SW480 (cell line): ENCODE data around the gene ALDH16A1.
"Not testable (repeated sequence)": the region's sequence is repeated elsewhere in the genome, so short reads cannot be mapped to it uniquely, and the experiment has no call there.

Experiments
- DNase-seq: peaks from one replicate; pipeline ENCODE4 v3.0.0-alpha.2; 2016; ENCODE audit warnings: low spot score

ALDH16A1 gene

GRCh38 chr19:49441210-49441959 lies 11.6 kb upstream of the ALDH16A1 start, which contains the start of gene SLC17A7:
Gene SLC17A7 (minus strand): TSS chr19:49441527. CDS start chr19:49441379, 148 bp downstream.
- DNase-seq: peak; percentile 72

- no peak for DNase-seq
These were observed 11.1 kb upstream of the ALDH16A1 start for GRCh38 chr19:49441960-49442350.

- DNase-seq: peak; percentile 65
These were observed 10.7 kb upstream of the ALDH16A1 start for GRCh38 chr19:49442354-49442753.

- peak; percentile 93 for DNase-seq
These were observed 10.2 kb upstream of the ALDH16A1 start for GRCh38 chr19:49442771-49443365.

GRCh38 chr19:49443366-49444099 lies 9.5 kb upstream of the ALDH16A1 start:
- peak; percentile 98 for DNase-seq

- DNase-seq: not testable (repeated sequence)
These were observed 8.8 kb upstream of the ALDH16A1 start for GRCh38 chr19:49444100-49444700.

- DNase-seq: no peak
These were observed 7.0 kb upstream of the ALDH16A1 start for GRCh38 chr19:49445997-49446396.

DNA sequence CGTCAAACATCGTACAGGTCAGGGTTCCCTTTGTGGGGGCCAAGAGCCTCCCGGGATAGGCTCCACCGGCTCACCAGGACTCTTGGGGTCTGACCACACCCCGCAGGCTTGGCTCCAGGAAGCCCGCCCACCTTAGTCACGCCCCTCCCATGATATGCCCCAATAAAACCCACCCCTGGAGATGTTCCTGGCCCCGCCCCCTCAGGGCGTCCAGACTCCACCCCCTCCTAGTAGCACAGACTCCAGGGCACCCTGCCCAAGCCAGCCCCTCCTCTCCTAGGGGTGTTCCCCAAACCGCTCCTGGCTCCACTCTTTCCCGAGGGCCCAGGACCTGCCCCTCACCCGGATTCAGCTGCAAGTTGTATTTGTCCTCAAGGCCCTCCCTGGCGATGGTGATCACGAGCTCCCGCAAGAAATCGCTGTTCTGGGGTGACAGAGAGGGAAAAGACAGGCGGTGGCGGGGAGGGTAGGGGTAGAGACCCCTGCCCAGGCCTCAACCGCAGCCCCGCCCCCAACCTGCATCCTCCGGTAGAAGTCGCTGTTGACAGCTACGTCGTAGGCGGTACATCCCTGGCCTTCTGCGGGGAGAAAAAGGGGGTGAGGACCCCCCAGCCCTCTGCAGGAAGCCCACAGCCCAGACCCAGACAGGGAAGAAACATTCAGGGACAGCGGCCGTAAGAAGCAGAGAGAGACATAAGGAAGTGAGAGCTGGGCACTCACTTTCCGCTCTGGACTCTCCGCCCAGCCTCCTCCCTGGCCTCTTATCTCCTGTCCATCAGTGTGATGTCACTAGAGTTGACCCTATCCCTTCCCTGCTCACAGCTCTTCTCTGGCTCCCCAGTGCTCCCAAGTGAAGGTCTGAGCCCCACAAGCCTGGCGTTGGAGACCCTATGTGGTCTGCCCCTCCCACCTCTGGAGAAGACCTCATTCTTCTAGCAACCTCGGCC lies 5.3 kb upstream of the ALDH16A1 start:
- DNase-seq: peak; percentile 52

GRCh38 chr19:49448432-49448786 lies 4.6 kb upstream of the ALDH16A1 start:
- no peak for DNase-seq

DNA sequence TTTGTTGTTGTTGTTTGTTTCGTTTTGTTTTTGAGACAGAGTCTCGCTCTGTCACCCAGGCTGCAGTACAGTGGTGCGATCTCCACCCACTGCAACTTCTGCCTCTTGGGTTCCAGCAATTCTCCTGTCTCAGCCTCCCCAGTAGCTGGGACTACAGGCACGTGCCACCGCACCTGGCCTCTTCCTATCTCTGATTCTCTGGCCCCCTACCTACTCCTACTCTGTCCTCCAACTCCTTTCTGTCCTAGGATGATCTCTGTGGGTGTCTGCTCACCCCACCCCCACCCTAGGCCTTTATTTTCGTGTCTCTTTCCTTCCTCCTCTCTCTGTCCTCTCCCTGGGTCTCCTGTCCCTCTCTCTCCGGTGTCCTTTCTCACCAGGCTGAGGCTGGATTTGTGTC lies 2.6 kb upstream of the ALDH16A1 start:
- no peak for DNase-seq

DNA sequence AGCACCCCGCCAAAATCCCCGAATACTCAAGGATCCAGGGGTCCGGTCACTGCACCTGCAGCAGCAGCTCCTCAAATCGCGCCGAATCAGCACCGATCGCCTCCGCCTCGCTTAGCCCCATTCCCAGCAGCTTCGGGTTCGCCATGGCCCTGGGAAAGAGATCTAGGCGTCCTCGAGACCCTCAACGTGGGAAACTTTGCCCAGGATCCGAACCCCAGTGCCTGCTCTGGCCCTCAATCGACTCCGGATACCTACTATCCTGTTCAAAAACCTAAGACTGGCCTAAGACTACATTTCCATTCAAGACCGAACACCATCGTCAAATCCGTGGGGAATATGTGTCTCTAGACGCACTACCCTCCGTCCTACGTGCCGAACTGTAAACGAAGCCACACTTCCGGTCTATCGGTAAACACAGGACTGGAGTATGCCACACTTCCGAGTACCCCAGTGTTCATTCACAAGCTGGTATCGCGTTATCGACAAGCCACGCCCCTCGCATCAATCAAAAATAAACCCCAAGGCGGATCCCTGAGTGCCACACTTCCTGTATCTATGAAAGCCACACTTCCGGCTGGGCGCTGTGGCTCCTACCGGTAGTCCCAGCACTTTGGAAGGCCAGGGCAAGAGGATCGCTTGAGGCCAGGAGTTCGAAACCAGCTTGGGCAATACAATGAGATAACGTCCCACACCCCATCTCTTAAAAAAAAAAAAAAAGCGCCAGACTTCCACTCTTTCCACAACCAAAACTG lies 1.4 kb upstream of the ALDH16A1 start, which contains the start of gene PIH1D1:
Gene PIH1D1, minus strand, starts transcription at position 385 of the 752 bp plus-strand sequence. Its CDS starts 240 bp downstream, at position 145.
- peak; percentile 100 for DNase-seq

GRCh38 chr19:49453757-49454240 lies 774 bp downstream of the ALDH16A1 start:
- DNase-seq: no peak

GRCh38 chr19:49455773-49456172 lies 2.7 kb downstream of the ALDH16A1 start:
- DNase-seq: no peak

DNA sequence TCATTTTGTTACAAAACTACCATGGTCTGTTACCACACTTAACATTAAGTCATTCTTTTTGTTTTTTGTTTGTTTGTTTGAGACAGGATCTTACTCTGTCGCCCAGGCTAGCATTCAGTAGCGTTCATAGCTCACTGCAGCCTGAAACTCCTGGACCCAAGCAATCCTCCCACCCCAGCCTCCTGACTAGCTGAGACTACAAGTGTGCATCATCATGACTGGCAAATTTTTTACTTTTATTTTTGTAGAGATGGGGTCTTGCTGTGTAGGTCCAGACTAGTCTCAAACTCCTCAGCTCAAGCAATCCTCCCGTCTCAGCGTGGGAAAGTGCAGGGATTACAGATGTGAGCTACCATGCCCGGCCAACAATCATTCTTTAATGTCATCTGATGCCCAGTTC lies 3.3 kb downstream of the ALDH16A1 start:
- no peak for DNase-seq

- no peak for DNase-seq
These were observed 5.5 kb downstream of the ALDH16A1 start for GRCh38 chr19:49458567-49458903.

GRCh38 chr19:49459388-49459787 lies 6.4 kb downstream of the ALDH16A1 start:
- DNase-seq: no peak

DNA sequence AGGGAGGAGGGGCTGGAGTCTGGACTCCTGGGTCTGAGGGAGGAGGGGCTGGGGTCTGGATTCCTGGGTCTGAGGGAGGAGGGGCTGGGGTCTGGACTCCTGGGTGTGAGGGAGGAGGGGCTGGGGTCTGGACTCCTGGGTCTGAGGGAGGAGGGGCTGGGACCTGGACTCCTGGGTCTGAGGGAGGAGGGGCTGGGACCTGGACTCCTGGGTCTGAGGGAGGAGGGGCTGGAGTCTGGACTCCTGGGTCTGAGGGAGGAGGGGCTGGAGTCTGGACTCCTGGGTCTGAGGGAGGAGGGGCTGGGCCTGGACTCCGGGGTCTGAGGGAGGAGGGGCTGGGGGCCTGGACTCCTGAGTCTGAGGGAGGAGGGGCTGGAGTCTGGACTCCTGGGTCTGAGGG lies 8.1 kb downstream of the ALDH16A1 start:
- not testable (repeated sequence) for DNase-seq

DNA sequence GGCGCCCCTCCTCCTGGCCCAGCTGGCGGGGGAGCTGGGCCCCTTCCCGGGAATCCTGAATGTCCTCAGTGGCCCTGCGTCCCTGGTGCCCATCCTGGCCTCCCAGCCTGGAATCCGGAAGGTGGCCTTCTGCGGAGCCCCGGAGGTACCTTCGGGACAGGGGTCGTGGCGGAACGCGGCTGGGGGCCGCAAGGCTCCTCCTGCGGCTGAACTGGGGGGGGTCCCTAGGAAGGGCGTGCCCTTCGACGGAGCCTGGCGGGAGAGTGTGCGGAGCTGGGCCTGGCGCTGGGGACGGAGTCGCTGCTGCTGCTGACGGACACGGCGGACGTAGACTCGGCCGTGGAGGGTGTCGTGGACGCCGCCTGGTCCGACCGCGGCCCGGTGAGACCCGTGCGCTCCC lies 8.6 kb downstream of the ALDH16A1 start:
- DNase-seq: no peak

GRCh38 chr19:49462492-49462891 lies 9.5 kb downstream of the ALDH16A1 start:
- DNase-seq: no peak

- DNase-seq: no peak
These were observed 11.1 kb downstream of the ALDH16A1 start for GRCh38 chr19:49463960-49464740.
